DOHH2 (cell line): ENCODE results near the gene COQ9.

Source experiments
- H3F3A ChIP-seq: fragments of 200-600 bp; sonication (generic), shearing (Covaris generic); 2 replicates; pipeline ENCODE4 v1.6.0; 2016; ENCODE audit warnings: antibody characterized with exemption, mild to moderate bottlenecking; ENCODE audit not compliant: control insufficient read depth, insufficient read depth
- H3K27ac ChIP-seq: fragments of 200-600 bp; sonication (generic); 2 replicates; pipeline ENCODE4 v1.5.1; 2014; ENCODE audit warnings: low read depth, mild to moderate bottlenecking, low read length, moderate library complexity
- H3K27me3 ChIP-seq: fragments of 200-600 bp; sonication (generic); 2 replicates; pipeline ENCODE4 v1.6.1; 2014; ENCODE audit warnings: mild to moderate bottlenecking, low read length, mixed read lengths; ENCODE audit not compliant: control insufficient read depth
- H3K36me3 ChIP-seq: fragments of 200-600 bp; sonication (generic); 2 replicates; pipeline ENCODE4 v1.6.1; 2014; ENCODE audit warnings: mild to moderate bottlenecking, low read length, moderate library complexity, mixed read lengths; ENCODE audit not compliant: control insufficient read depth
- H3K4me1 ChIP-seq: fragments of 200-600 bp; sonication (generic); 2 replicates; pipeline ENCODE4 v1.6.1; 2014; ENCODE audit warnings: mild to moderate bottlenecking, low read length, mixed read lengths; ENCODE audit not compliant: control insufficient read depth
- H3K4me2 ChIP-seq: fragments of 200-600 bp; sonication (generic); 2 replicates; pipeline ENCODE4 v1.6.0; 2014; ENCODE audit warnings: mild to moderate bottlenecking, low read length, moderate library complexity
- H3K4me3 ChIP-seq: fragments of 200-600 bp; sonication (generic); 2 replicates; pipeline ENCODE4 v1.5.1; 2014; ENCODE audit warnings: mild to moderate bottlenecking, low read length, mixed read lengths
- H3K79me2 ChIP-seq: fragments of 200-600 bp; sonication (generic); 2 replicates; pipeline ENCODE4 v1.6.1; 2014; ENCODE audit warnings: mild to moderate bottlenecking, low read length, mixed read lengths; ENCODE audit not compliant: control insufficient read depth
- H3K9me2 ChIP-seq: fragments of 200-600 bp; sonication (generic); replicated peaks from 2 replicates; pipeline ENCODE4 v1.6.1; 2014; ENCODE audit warnings: mild to moderate bottlenecking, low read length, mixed read lengths; ENCODE audit not compliant: control insufficient read depth
- H3K9me3 ChIP-seq: fragments of 200-600 bp; sonication (generic); 2 replicates; pipeline ENCODE4 v1.6.1; 2014; ENCODE audit warnings: antibody characterized with exemption, low read length, mixed read lengths; ENCODE audit not compliant: control insufficient read depth, insufficient read depth
- H4K20me1 ChIP-seq: fragments of 200-600 bp; sonication (generic); 2 replicates; pipeline ENCODE4 v1.6.0; 2014; ENCODE audit warnings: low read depth, mild to moderate bottlenecking, antibody characterized with exemption, low read length, moderate library complexity; ENCODE audit not compliant: control insufficient read depth, insufficient read depth
- EZH2phosphoT487 ChIP-seq: fragments of 200-600 bp; sonication (generic); IDR thresholded peaks from 2 replicates; pipeline ENCODE4 v1.6.1; 2017; ENCODE audit warnings: borderline replicate concordance, mild to moderate bottlenecking, antibody characterized with exemption, low read length, moderate library complexity, mixed read lengths
- TF ChIP-seq, protein P1 (sequence below): fragments of 200-600 bp; sonication (generic); IDR thresholded peaks from one replicate; pipeline ENCODE4 v1.5.1; 2014; ENCODE audit warnings: antibody characterized with exemption, mild to moderate bottlenecking, low read depth, low read length; ENCODE audit not compliant: poor library complexity, severe bottlenecking

COQ9 gene

DNA sequence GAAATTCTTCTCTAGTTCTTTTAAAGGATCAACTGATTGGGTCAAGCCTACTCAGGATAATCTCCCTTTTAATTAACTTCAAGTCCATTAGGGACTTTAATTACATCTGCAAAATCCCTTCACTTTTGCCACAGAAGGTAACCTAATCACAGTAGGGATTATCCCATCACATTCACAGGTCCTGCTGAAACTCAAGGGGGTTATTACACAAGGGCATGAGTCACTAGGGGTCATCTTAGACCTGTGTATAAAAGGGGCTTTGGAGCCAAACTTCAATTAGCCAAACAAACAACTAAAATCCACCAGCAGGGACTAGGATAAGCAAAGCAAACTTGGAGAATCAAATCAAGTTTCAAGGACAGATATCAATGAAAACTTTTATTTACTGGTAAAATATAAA, 19.5 kb upstream of the COQ9 start:
- H3K36me3 ChIP-seq: peaks cover 46% of the 10 kb centered on the region
- H3K4me1 ChIP-seq: peaks cover 3% of the 10 kb centered on the region; the same call in 1 of the 2 replicates
- no peaks in the 10 kb centered on the region for H3K9me3 ChIP-seq
- TF ChIP-seq, protein P1, sequence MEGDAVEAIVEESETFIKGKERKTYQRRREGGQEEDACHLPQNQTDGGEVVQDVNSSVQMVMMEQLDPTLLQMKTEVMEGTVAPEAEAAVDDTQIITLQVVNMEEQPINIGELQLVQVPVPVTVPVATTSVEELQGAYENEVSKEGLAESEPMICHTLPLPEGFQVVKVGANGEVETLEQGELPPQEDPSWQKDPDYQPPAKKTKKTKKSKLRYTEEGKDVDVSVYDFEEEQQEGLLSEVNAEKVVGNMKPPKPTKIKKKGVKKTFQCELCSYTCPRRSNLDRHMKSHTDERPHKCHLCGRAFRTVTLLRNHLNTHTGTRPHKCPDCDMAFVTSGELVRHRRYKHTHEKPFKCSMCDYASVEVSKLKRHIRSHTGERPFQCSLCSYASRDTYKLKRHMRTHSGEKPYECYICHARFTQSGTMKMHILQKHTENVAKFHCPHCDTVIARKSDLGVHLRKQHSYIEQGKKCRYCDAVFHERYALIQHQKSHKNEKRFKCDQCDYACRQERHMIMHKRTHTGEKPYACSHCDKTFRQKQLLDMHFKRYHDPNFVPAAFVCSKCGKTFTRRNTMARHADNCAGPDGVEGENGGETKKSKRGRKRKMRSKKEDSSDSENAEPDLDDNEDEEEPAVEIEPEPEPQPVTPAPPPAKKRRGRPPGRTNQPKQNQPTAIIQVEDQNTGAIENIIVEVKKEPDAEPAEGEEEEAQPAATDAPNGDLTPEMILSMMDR: no peak
- no peak for TF ChIP-seq EZH2phosphoT487
- H3K9me2 ChIP-seq: no peaks in the 10 kb centered on the region
- no peak overlapping the region for H3K4me3 ChIP-seq
- no peaks in the 10 kb centered on the region for H4K20me1 ChIP-seq
- H3K27ac ChIP-seq: no peak overlapping the region
- H3K4me2 ChIP-seq: no peak overlapping the region
- H3K79me2 ChIP-seq: no peaks in the 10 kb centered on the region
- no peaks in the 10 kb centered on the region for H3K27me3 ChIP-seq
- H3F3A ChIP-seq: no peaks in the 10 kb centered on the region

DNA sequence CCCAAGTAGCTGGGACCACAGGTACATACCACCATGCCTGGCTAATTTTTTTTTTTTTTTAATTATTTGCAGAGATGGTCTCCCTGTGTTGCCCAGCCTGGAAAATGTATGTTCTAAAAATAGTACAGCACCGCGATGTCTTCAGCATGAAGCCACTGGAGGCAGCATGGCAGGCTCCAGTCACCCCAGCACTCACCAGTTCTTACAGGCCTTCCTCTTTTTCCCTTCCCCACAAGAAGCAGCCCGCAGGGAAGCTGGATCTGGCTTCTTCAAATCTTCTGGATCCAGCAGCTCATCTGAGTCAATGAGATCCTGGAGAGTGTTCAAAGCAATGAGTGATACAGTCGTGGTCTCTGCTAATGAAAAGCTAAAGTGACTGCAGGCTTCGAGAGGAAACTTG, 16.3 kb upstream of the COQ9 start:
- Histone ChIP-seq H3K36me3 (peaks cover 77% of the 10 kb centered on the region), H3K27me3 (no peaks in the 10 kb centered on the region), H3K4me3 (no peak overlapping the region), H3K9me2 (no peaks in the 10 kb centered on the region), H3K27ac (no peak overlapping the region), H4K20me1 (no peaks in the 10 kb centered on the region), H3K79me2 (no peaks in the 10 kb centered on the region), H3K4me1 (no peaks in the 10 kb centered on the region), H3F3A (no peaks in the 10 kb centered on the region), H3K4me2 (no peak overlapping the region), H3K9me3 (no peaks in the 10 kb centered on the region)
- TF ChIP-seq, protein P1: no peak
- no peak for TF ChIP-seq EZH2phosphoT487

DNA sequence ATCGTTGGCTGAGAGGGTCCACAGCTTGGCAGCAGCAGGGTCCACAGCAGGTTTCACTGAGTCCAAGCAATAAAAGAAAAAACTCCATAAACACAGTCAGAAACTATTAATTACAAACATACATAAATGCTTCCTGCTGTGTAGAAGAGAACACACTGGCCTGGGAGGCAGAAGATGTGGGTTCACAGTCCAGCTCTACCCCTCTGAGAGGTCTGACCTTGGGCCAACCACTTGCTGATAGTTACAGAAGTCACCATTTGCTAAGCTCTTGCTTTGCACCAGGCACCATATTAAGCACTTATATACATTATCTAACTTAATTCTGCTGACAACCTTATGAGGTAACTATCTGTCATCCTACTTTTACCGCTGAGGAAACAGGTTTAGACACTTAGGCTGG, 14.8 kb upstream of the COQ9 start:
- H3K9me2 ChIP-seq: no peaks in the 10 kb centered on the region

More for the DNA sequence above, 14.8 kb upstream of the COQ9 start:
- no peak overlapping the region for H3K4me3 ChIP-seq
- TF ChIP-seq EZH2phosphoT487: no peak
- TF ChIP-seq, protein P1: no peak
- H3K4me1 ChIP-seq: no peaks in the 10 kb centered on the region
- no peaks in the 10 kb centered on the region for H3K9me3 ChIP-seq
- no peaks in the 10 kb centered on the region for H3K27me3 ChIP-seq
- peaks cover 81% of the 10 kb centered on the region for H3K36me3 ChIP-seq
- no peak overlapping the region for H3K4me2 ChIP-seq
- H4K20me1 ChIP-seq: no peaks in the 10 kb centered on the region
- H3K27ac ChIP-seq: no peak overlapping the region
- H3K79me2 ChIP-seq: no peaks in the 10 kb centered on the region
- no peaks in the 10 kb centered on the region for H3F3A ChIP-seq
